NCI-H446 (cell line): ENCODE data around the gene AQP7.
"Not testable (repeated sequence)": the region's sequence is repeated elsewhere in the genome, so short reads cannot be mapped to it uniquely, and the experiment has no call there.

Experiments
- DNase-seq, 2 experiments: peaks; one replicate each; lab custom pipeline; 2025; lab: John Stamatoyannopoulos, UW

AQP7 gene

DNA sequence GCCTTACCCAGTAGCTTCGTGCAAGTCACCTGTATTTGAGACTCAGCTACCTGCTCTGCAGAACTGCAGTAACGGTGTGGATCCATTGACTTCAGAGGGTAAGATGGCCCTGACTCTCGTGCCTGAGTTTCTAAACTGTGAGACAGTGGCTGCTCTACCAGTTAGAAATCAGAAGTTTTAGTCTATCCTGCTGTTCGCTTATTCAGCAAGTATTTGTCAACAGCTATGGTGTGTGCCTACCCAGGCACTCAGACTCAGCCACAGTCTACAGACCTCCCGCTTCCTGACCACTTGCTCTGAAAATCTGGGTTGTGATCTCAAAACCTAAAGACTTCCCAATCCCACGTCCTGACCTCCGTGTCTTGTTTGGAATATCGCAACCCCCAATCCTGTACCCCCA, 31.5 kb upstream of the AQP7 start:
- DNase-seq, result no peak

DNA sequence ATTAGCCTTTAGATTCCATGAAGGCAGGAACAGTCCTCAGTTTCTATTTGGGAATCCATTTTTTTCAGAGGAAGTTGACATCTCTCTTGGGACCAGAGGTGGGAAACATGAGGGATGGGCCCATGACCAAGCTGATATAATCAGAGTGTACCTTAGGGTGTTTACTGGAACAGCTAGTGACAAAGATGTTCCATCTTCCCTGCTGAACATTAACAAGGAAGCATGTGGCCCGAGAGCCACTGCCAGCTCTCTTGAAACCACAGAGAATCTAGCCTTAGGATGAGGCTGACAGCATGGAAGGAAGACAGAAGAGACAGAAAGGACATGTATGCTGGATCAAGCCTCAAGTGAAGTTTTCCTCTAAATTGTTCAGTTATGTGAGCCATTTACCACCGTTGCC, 29.1 kb upstream of the AQP7 start:
- no peak for DNase-seq

DNA sequence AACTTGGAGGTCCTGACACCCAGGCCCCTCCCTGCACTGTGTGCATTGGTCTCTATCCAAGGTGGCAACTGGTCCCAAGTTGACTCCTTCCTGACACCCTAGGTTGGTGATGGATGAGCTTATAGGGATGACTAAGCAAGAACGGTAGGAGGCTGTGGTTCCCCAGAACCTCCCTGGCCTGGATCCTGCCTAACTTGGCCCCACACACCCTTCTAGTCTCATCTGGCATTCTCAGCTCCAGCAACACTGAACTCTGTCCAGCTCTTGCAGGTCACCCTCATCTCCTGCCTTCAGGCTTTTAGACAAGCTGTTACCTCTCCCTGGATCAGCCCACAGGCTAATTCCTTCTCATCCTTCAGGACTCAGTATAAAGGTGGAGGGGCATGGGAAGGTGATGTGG, 28.6 kb upstream of the AQP7 start:
- DNase-seq, result no peak

DNA sequence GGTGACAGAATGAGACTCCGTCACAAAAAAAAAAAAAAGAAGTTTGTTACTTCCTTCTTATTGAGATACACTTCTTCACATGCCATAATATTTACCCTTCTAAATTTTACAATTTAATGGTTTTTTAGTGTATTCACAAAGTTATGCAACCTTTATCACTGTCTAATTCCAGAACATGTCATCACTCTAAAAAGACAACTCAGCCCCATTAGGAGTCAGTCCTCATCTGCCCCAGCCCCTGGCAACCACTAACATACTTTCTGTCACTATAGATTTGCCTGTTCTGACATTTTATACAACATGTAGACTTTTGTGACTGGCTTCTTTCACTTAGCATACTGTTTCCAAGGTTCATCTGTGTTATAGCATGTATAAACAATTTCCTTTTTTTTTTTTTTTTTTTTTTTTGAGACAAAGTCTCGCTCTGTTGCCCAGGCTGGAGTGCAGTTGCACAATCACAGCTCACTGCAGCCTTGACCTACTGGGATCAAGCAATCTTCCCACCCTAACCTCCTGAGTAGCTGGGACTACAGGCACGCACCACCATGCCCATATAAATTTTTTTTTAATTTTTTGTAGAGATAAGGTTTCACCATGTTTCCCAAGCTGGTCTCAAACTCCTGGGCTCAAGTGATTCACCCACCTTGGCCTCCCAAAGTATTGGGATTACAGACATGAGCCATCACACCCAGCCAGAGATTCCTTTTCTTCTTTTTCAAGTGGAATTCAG, 27.1 kb upstream of the AQP7 start:
- no peak for DNase-seq

DNA sequence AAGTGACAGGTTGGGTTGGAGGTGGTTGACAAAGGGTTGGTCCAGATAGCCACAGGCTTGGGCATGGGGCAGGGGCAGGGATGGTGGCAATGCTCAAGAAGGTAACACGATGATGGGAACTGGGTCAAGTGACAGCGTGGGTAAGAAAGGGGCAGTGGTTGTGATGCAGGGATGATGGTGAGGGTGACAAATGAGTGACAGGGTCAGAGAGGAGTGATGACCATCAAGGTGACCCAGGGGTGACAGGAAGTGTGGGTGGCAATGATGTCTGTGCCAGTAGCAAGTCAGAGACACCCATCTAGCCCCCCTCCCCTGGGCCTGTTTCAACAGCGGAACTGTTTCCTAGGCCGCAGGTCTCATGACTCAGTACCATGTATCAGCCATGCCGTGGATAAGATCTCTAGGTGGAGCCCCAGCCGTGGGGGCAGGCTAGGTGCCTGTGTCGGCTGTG, 24.5 kb upstream of the AQP7 start:
- DNase-seq, result no peak

DNA sequence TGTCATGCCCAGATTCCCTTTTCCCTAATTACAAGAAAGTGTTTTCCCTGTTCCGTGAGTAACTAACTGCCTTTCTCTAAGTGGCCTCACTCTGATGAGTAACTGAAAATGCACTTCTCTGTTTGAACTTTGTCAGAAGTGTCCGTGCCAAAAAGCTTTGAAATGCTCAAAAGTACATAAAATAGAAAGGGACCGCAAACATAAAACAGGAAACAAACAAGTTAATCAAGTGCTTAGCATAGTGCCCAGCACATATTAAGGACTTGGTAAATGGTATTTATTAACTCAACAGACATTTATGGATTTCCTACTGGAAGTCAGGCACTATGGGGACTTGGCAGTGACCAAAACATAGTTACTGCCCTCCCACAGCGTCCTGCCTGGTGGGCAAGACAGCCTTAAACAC, 22.8 kb upstream of the AQP7 start:
- DNase-seq, result no peak

DNA sequence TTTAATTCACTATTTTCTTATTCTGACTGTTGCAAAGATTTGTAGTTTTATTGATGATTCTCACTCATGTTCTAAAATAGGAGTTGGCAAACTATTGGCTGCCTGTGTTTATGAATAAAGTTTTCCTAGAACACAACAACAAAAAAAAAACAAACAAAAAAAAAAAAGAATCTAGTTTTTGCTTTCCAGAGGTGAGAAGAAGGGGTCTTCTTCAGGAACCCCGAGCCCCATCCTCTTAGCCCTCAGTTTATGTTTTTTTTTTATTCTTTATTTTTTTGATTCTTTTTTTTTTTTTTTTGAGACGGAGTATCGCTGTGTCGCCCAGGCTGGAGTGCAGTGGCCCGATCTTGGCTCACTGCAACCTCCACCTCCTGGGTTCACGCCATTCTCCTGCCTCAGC, 22.1 kb upstream of the AQP7 start:
- DNase-seq, result not testable (repeated sequence)

DNA sequence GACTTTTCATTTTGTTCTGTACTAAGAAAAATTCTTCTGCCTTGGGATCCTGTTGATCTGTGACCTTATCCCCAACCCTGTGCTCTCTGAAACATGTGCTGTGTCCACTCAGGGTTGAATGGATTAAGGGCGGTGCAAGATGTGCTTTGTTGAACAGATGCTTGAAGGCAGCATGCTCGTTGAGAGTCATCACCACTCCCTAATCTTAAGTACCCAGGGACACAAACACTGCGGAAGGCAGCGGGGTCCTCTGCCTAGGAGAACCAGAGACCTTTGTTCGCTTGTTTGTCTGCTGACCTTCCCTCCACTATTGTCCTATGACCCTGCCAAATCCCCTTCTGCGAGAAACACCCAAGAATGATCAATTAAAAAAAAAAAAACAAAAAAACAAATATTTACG, 21.7 kb upstream of the AQP7 start:
- DNase-seq, result not testable (repeated sequence)

DNA sequence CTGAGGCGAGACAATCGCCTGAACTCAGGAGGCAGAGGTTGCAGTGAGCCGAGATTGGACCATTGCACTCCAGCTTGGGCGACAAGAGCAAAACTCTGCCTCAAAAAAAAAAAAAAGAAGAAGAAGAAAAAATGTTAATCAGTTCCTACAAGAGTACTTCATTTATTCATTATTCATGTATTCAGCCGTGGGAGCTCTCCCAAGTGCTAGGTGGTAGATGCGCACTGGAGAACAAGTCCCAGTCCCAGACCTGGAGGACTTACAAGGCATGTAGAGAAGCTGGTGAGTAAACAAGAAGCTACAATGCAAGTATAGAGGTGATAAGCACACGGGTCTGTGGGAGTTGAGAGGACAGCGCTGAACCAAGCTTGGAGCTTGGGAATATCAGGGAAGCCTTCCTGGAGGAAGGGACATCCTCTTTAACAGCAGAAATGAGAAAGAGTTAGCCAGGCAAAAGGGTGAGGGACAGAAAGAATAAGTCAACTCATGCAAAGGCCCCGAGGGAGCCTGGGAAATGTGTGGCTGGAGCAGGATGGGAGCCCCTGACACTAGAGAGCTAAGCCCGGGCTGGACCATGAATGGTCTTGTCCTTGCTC, 17.4 kb upstream of the AQP7 start:
- no peak for DNase-seq

DNA sequence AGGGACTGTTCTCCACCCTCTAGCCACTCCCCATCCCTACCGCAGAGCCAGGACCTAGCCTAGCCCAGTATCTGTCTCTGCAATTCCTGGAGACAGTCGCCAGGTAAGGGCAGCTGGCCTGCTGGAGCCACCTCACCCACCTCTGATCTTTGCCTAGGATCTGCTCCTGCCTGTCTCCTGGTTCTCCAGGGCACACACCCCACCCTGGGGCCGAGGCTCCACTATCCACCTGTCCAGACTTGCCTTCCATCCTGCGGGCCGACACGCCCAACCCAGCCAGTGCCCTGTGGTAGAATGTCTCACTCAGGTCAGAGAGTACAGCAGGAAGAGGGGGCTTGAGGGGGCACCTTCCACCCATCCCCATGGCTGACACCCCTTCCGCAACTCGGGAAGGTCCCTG, 15.7 kb upstream of the AQP7 start:
- no peak for DNase-seq

DNA sequence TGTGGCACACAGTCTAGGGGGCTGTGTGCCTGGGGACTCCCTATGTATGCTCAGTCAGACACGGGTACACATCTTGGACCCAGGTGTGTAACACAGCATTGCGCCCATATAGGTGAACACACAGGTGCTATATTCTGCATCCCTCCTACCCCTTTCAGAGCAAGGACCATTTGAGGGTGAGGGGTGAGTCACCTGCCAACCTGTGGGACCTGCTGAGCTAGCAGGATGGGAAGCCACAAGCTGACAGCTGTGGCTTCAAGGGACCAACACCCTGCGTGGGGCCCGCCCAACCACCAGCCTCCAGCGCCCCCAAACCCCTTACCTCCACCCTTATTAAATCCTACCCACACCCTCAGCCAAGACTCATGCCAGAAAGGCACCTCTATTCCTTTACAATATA, 14.6 kb upstream of the AQP7 start:
- no peak for DNase-seq

DNA sequence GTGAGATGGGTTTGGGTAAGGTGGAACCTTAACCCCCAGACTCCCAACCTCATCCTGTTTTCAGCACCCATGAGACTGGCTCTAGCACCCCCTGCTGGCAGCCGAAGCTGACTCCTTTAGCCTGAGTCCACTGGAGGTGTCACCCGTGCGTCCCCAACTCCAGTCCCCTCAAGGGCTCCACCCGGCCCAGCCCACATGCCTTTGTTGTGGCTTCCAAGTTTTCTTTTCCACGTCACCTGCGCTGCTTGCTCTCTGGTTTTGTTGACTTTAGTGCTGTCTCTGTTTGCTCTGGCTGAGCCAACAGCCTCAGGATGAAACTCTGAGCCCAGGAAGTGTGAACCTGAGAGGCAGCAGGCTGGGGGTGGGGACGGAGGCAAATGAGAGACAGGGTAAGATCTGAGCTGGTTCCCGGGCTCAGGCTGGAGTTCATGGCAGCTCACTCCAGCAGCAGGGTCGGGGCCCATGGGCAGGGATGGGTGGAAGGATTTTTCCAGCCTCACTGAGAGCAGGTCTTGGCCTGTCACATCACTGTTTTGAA, 13.2 kb upstream of the AQP7 start:
- peak in 1 of 2 experiments; percentile 46 for DNase-seq

DNA sequence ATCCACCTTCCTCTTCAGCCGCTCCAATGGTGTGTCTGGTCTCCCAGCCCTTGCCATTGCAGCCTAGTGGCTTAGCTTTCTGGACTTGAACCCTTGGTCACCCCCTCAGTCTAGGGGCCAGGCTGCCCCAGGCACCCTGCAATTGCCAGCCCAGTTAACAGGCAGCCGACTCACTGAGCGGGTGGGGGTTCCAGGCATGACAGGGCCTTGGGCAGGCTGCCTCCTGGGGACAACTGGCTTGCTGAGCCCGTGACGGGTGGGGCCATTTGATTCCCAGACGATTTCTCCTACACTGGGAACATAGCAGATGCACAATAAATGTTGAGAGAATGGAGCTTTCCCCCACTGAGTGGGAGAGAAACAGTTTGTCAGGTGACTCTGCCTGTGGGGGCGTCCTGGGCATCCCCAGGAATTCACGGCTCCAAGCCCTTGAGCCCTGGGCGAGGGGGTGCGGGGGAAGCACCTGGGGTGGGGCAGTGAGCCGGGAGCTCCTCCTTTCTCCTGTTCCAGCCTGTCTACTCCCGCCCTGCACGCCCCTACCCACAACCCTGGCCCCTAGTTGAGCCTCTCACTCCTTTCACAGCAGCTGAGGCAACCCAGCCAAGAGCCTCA, 12.6 kb upstream of the AQP7 start:
- DNase-seq, result no peak

DNA sequence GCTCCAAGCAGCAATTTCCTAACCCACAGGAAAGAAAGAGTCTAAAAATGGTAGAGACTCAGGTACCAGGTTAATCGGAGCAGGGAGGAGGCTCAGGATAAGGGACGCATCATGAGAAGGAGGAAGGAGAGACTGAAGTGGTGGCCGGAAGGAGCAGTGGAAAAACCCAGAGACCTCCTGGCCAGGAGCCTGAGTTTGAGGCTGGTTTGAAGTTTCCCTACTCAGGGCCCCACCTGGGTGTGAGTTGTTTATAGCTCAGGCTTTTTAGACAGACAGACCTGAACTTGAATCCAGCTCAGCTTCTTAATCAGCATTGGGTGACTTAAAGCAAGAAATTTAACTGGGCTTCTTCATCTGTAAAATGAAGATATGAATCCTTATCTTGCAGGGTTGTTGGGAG, 11.9 kb upstream of the AQP7 start:
- no peak for DNase-seq

DNA sequence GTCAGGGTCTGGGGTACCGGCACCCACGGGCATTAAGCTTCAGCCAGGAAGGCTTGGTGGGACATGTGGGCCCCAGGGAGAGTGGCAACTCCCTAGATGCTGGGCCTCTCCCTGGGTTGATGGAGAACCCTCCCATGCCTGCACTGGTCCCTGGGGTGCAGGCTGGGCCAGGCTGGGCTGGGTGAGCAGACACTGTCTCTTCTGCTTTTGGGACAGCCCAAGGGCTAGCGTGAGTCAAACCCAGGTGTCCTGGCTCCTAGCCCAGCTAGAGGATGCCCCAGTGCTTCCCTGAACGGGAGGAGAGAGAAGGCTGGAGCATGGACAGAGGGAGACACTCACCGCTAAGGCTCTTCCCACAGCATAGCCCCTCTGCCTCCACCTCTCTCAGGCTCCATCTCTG, 5.7 kb upstream of the AQP7 start:
- DNase-seq, result no peak

DNA sequence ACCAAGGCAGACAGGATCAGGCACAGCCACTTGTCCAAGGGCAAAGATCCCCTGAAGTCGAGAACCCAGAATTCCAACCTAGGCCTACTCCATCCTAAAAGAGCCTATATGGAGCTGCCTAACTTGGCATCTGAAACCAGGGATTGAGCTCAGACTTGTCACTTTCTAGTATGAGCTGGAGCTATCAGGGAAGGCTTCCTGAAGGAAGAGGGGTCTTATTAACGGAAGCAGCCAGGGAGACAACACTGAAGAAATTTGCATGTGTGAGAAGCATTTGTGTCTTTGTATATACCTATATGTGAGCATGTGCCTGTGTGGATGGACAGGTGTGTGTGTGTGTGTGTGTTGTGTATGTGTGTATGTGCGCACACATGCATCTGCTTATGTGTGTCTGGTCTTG, 4.7 kb upstream of the AQP7 start:
- DNase-seq, result no peak

DNA sequence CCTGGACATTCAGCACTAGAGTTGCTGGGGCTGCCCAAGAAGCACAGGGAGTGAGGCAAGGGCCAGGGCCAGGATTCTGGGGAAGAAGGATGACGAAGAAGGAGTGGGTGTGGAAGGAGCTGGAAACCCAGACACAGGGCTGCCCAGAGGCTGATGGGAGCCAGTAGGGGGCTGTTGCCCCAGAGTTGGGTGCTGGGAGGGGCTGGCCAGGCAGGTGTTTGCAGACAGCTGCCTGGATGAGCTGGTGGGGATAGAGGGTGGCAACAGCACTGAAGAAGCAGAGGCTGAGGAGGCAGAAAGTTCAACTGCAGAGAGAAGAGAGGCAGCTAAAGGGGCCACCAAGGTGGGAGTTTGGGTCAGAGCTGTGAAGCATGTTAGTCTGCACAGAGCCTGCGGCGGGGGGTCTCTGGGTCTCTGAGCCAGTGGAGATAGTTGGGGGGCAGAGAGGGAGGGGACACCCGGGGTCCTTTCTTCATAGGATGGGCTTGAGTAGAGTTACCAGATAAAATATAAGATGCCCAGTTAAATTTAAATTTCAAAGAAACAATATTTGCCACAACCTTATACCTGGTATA, 2.5 kb upstream of the AQP7 start:
- no peak for DNase-seq

DNA sequence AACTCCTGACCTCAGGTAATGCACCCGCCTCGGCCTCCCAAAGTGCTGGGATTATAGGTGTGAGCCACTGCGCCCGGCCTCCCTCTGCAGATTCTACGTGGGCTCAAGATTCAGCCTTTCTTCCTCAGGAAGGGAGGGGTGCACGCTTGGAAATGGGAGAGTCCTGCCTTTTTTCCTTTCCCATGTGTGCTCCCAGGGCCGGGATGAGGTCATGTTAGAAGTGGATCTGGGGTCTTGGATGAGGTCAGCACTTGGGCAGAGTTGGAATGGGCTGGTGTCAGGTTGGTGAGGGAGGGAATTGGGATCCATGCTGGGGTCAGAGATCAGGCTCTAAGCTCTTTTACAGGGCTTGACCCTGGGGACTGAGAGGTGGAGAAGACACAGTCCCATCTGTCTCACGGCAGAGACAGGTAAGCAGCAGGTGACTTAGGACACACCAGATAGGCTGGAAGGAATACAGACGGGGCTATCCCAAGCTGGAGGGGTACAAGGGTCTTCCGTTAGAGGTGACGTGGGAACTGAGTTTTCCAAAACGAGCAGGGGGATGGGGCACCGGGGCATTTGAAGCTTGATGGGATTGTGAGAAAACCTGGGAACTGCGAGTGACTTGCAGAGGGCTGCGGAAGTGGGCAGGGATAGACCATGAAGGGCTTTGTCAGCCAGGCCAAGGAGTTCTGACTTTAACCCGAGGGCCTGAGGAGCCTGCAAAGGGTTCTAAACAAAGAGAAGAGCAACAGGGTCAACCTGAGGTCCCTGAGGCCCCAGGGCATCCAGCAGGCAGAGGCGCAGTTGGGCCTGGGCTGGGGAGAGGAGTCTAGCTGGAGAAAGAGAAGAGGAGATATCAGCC, 1.8 kb upstream of the AQP7 start:
- DNase-seq, result no peak

DNA sequence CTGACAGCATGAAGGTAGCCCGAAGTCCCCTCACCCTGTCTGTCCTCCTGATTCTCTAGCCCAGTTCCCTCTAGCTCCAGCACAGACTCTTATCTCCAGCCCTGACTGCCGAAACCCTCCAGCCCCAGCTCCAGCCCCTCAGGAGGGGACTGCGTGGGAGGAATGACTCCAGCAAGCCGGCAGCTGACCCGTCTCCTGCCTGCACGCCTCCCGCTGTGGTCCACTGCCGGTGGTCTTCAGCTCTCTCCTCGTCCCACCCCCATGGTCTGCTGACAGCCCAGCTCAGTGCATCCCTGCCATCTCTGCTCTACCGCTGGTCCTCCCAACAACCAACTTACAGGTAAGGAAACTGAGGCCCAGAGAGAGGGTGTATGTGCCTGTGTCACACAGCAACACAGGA, 559 bp downstream of the AQP7 start:
- not testable (repeated sequence) for DNase-seq

DNA sequence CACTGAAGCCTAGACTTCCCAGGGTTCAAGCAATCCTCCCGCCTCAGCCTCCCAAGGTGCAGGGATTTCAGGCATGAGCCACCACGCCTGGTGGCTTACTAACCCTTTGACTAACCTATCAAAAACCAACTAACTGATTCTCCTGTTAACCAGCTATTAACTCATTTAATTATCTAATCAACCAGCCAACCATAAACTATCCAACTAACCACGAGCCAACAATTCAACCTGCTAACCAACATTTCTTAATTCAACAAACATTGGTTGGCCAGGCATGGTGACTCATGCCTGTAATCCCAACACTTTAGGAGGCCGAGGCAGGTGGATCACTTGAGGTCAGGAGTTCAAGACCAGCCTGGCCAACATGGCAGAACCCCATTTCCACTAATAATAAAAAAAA, 3.3 kb downstream of the AQP7 start:
- not testable (repeated sequence) for DNase-seq

DNA sequence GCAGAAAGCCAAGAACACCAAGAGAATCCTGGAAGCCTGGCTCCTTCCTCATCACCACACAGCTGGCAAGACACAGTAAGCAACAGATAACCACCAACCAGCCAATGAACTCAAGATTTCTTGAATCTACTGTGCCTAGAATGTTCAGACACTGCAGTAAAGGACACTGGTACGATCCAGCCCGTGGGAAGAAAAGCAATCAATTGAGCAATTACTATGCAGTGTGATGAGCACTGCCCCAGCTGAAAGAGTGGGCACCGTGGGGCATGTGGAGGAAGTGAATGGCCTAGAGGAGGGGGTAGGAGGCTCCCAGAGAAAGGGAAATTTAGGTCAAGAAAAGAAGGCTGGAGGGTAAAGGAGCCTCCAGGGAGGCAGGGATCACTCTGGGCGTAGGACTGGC, 4.6 kb downstream of the AQP7 start:
- DNase-seq, result not testable (repeated sequence)
